Measurements from ENCODE around the gene MRM3. TPM values are rescaled to one million over a fixed set of nuclear protein-coding genes. Genes with fewer than 3 reads are reported as not detected.
A peak's percentile ranks its signal among the peaks of the same experiment; 100 is the strongest.
"Not testable (repeated sequence)": the region's sequence is repeated elsewhere in the genome, so short reads cannot be mapped to it uniquely, and the experiment has no call there.

Gene MRM3
- total and polyA plus RNA-seq, 4 donors = 8.5 to 17.5 (median 15.4) TPM

- Histone ChIP-seq H3K4me3 (ENCODE audit: low read depth in 1 of 3, low read length in 3 of 3) (no peak overlapping the region), H3K4me1 (ENCODE audit: control insufficient read depth in 4 of 4, insufficient read depth in 4 of 4, low read length in 3 of 4) (peaks cover 0 to 12% (median 6%) of the 10 kb centered on the region in 4 donors), H3K36me3 (ENCODE audit: control insufficient read depth in 4 of 4, insufficient read depth in 3 of 4, low read depth in 1 of 4, low read length in 3 of 4) (peaks cover 4 to 37% (median 25%) of the 10 kb centered on the region in 4 donors), H3K27me3 (ENCODE audit: control insufficient read depth in 4 of 4, insufficient read depth in 4 of 4, low read length in 3 of 4) (no peaks in the 10 kb centered on the region), H3K9ac (ENCODE audit: low read depth in 1 of 2, low read length in 2 of 2) (no peak overlapping the region), H3K9me3 (ENCODE audit: control insufficient read depth in 4 of 4, low read length in 3 of 4) (no peaks in the 10 kb centered on the region), H3K27ac (ENCODE audit: low read depth in 1 of 2, low read length in 2 of 2) (no peak overlapping the region)
- DNase-seq (ENCODE audit: low spot score) = no peak
- TF ChIP-seq MAX (IDR thresholded peaks at IDR 0.05) (no peak), ATF3 (IDR thresholded peaks at IDR 0.05) (no peak), HNF4G (IDR thresholded peaks at IDR 0.05) (no peak), RXRA (IDR thresholded peaks at IDR 0.05) (no peak), TAF1 (conservative IDR thresholded peaks at IDR 0.05) (no peak), NR2F2 (IDR thresholded peaks at IDR 0.05) (no peak), RAD21 (IDR thresholded peaks at IDR 0.05) (no peak)
- 93% methylated on average over 4 of the region's 4 CpGs for WGBS
These were observed 6.4 kb downstream of the MRM3 start for GRCh38 chr17:788551-788950.

GRCh38 chr17:789160-789840 is 7.1 kb downstream of the MRM3 start:
- H3K36me3 ChIP-seq (ENCODE audit: control insufficient read depth in 4 of 4, insufficient read depth in 3 of 4, low read depth in 1 of 4, low read length in 3 of 4) = peaks cover 4 to 37% (median 23%) of the 10 kb centered on the region in 4 donors
- H3K9me3 ChIP-seq (ENCODE audit: control insufficient read depth in 4 of 4, low read length in 3 of 4) = no peaks in the 10 kb centered on the region
- no peak overlapping the region for H3K4me3 ChIP-seq (ENCODE audit: low read depth in 1 of 3, low read length in 3 of 3)
- H3K4me1 ChIP-seq (ENCODE audit: control insufficient read depth in 4 of 4, insufficient read depth in 4 of 4, low read length in 3 of 4) = peaks cover 0 to 5% (median 0%) of the 10 kb centered on the region in 4 donors
- 94% methylated on average over 14 of the region's 14 CpGs for whole genome bisulfite sequencing
- H3K9ac ChIP-seq (ENCODE audit: low read depth in 1 of 2, low read length in 2 of 2) = no peak overlapping the region
- DNase-seq (ENCODE audit: low spot score) = no peak
- no peak overlapping the region for H3K27ac ChIP-seq (ENCODE audit: low read depth in 1 of 2, low read length in 2 of 2)
- no peaks in the 10 kb centered on the region for H3K27me3 ChIP-seq (ENCODE audit: control insufficient read depth in 4 of 4, insufficient read depth in 4 of 4, low read length in 3 of 4)
- TF ChIP-seq EGR1 (IDR thresholded peaks at IDR 0.05; ENCODE audit: low read depth in 2 of 2) (no peak), HNF4G (IDR thresholded peaks at IDR 0.05) (no peak), NR2F2 (IDR thresholded peaks at IDR 0.05) (no peak), ATF3 (IDR thresholded peaks at IDR 0.05) (no peak), MAX (IDR thresholded peaks at IDR 0.05) (no peak), TAF1 (conservative IDR thresholded peaks at IDR 0.05) (no peak), YY1 (IDR thresholded peaks at IDR 0.05) (no peak), RAD21 (IDR thresholded peaks at IDR 0.05) (no peak)

GRCh38 chr17:789931-790873 is 8.0 kb downstream of the MRM3 start:
- not testable (repeated sequence) for H3K4me1 ChIP-seq (ENCODE audit: control insufficient read depth in 4 of 4, insufficient read depth in 4 of 4, low read length in 3 of 4); H3K27me3 ChIP-seq (ENCODE audit: control insufficient read depth in 4 of 4, insufficient read depth in 4 of 4, low read length in 3 of 4); DNase-seq (ENCODE audit: low spot score); H3K9ac ChIP-seq (ENCODE audit: low read depth in 1 of 2, low read length in 2 of 2); H3K4me3 ChIP-seq (ENCODE audit: low read depth in 1 of 3, low read length in 3 of 3); H3K9me3 ChIP-seq (ENCODE audit: control insufficient read depth in 4 of 4, low read length in 3 of 4); H3K27ac ChIP-seq (ENCODE audit: low read depth in 1 of 2, low read length in 2 of 2)
- H3K36me3 ChIP-seq (ENCODE audit: control insufficient read depth in 4 of 4, insufficient read depth in 3 of 4, low read depth in 1 of 4, low read length in 3 of 4) = peaks cover 4 to 37% (median 23%) of the 10 kb centered on the region in 4 donors
- peak; percentile 52 for TF ChIP-seq SP1 (IDR thresholded peaks at IDR 0.05)
- 89% methylated on average over 35 of the region's 38 CpGs for WGBS

Measured in liver (tissue), 9 donors.